HT-29 (cell line): ENCODE measurements around the gene MCHR2. TPM values are rescaled to one million over a fixed set of nuclear protein-coding genes. Genes with fewer than 3 reads are reported as not detected.

Experiments used
- DNase-seq: peaks from one replicate; pipeline ENCODE4 v3.0.0-alpha.2; 2015; ENCODE audit warnings: low spot score
- total RNA-seq: library from RNA; depleted of rRNA; stranded (reverse); fragments of >200 nt; shearing (Covaris generic); gene quantifications from 2 replicates; pipeline ENCODE4 v1.2.3, GENCODE V29; 2014

The MCHR2 gene
- total RNA-seq, 1 experiment from 2014 or later, result not detected

DNA sequence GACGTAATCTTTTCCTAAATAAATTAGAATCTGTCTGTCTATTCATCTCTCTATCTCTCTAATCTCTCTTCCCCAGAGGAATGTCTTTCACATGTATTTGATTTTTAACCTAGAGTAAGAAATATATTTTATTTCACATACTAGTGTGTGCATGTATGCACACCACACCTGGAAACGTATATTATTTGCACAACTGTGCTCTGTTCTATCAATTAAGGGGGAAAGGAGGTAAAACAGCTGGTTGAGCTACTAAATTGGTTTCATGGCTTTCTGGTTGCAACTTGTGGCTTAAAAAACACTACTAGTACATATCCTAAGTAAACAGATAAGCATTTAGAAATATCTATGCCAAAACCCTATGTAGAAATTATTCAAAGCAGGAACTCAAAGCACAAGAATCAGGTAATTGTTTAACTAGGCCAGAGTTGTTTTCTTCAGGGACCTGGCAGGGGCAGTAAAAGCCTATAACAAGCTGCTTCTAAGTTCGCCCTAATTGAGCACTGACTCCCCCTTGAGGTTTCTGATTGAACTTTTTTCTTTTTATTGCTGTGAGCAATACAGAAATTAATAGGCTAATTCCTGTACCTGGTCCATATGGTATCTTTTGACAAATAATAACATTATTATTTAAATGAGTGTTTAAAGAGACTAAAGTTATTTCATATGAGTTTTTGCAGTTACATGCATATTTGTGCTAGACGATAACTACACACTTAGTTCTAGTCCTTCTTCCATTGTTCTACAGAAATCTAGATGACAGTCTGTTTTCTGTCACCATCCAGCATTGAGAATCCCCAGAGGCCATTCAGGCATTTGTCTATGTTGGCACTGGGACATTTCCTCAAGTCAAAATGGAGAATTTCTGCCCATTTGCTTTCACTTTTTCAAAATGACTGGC is 88.6 kb downstream of the MCHR2 start:
- peak; percentile 83 for DNase-seq

- DNase-seq, result no peak
Measured at GRCh38 chr6:99901596-99902384, 92.2 kb downstream of the MCHR2 start.

DNA sequence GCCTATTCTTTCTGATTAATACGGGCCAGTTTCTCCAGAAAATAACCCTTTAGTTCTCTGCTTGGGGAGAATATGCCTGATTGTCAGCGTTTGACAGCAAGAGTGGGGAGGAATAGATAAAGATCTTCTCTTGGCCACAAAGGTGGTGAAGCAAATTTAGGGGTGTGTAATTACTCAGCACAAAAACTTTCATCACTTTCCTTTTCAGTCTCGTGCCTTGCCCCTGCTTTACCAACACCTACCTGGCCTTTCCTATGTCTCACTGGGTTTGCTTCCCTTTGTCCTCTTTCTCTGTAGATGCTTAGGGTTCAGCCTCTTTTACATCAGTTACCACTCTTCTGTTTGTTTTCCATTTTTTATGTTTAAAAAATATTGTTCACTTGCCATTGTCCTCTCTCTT is 99.2 kb downstream of the MCHR2 start:
- no peak for DNase-seq

DNA sequence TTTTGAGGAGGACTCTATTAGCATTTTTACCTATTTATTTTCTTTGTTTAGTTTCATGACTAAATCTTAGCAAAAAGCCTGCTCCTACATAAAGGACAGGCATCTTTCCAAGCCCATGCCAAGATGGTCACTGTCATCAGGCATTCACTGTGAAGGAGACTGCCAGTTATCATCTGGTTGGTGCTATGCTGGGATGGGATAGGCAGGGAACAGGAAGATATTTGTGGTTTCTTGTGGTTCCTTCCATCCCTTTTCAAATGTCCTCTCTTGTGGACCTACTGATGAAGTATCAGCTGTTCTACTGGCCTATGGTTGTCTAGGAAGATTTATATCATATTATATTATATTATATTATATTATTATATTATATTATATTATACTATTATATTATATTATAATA is 107.0 kb downstream of the MCHR2 start:
- DNase-seq, result no peak

GRCh38 chr6:99885051-99885450 is 109.0 kb downstream of the MCHR2 start:
- no peak for DNase-seq

DNA sequence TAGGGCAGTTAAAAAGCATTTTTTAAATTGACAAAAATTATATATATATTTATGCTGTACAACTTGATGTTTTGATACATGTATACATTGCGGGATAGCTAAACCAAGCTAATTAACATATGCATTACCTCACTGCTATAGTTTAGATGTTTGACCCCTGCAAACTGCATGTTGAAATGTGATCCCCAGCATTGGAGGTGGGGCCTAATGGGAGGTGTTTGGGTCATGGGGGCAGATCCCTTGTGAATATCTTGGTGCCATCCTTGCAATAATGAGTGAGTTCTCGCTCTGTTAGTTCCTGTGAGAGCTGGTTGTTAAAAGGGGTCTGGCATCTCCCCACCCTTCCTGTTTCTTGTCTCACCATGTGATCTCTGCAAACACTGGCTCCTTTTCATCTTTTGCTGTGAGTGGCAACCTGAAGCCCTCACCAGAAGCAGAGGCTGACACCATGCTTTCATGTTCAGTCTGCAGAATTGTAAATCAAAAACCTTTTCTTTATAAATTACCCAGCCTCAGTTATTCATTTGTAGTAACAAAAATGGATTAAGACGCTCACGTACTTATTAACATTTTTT is 111.8 kb downstream of the MCHR2 start:
- no peak for DNase-seq

DNA sequence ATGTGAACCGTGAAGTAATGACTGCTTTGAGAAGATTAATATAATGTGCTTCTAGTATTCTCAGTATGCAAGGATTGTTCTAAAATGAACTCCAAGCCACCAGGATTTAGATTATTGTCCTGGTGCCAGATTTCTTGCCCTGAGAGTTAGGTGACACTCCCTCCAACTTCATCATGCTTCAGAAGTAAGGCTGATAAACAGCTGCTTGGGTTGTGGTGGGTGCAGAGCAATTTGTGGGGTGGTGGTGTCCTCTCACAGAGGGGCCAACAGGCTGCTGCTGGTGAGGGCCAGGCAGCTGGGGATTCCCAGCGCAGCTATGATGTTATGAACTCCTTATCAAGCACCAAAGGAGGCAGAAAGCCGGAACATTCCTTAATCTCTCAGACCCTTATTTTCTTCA is 114.6 kb downstream of the MCHR2 start:
- no peak for DNase-seq

DNA sequence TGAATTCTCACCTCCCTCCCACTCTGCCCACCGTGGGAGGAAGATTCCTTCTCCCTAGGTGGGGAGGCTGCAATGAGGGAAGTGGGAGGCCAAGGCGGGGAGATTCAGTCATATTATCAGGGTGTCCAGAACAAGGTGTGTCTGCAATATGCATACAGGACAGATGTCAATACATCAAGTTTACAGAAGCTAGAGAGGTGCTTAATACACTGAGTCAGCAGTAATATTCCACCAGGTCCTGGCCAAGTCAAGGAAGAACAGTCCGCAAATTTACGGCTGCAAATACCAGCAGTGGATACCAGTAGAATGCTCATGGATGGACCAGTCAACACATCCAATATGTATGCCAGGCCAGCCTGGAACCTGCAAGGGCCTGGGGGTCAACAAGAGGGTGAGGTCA is 119.0 kb downstream of the MCHR2 start:
- no peak for DNase-seq

GRCh38 chr6:99873084-99873483 is 120.9 kb downstream of the MCHR2 start:
- DNase-seq, result no peak

DNA sequence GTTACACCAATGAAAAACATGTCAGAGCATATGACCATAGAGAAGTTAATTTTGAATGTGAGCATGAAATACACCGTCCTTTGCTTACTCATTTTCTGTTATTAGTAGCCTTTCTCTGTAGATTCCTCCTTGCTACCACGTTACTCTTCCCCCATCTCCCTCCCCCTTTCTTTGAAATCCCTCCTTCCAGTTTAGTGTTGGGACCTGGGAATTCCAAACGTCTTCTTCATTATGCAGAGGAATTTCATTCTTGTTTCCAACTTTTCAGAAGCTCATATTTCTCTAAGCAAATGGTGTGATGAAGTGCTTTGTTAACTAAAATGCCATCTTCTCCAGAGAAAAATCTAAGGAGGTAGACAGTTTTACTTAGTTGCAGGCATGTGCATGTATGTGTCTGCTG is 122.4 kb downstream of the MCHR2 start:
- no peak for DNase-seq
